GM19397 (cell line): ENCODE results near the gene MSL2.
"Not testable (repeated sequence)": the region's sequence is repeated elsewhere in the genome, so short reads cannot be mapped to it uniquely, and the experiment has no call there.

Experiments used
- ATAC-seq: cut with Tn5 transposase; IDR thresholded peaks from one replicate; pipeline ENCODE4 v1.9.1; 2021; ENCODE audit warnings: mild to moderate bottlenecking, moderate library complexity; ENCODE audit not compliant: unreplicated experiment

MSL2 gene

GRCh38 chr3:136192831-136193230, 3.3 kb downstream of the MSL2 start:
- ATAC-seq: no peak

DNA sequence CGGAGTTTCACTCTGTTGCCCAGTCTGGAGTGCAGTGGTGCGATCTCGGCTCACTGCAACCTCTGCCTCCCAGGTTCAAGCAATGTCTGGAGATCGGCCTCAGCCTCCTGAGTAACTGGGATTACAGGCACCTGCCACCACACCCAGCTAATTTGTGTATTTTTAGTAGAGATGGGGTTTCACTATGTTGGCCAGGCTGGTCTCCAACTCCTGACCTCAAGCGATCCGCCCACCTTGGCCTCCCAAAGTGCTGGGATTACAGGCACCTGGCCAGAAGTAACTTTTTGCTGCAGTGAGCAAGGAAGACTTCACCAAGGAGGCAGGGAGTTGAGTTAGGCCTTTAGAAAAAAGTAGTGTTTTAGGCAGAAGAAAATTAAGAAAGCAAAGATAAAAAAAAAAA, 3.9 kb downstream of the MSL2 start:
- not testable (repeated sequence) for ATAC-seq

GRCh38 chr3:136189859-136190617, 6.1 kb downstream of the MSL2 start:
- no peak for ATAC-seq

GRCh38 chr3:136189043-136189442, 7.1 kb downstream of the MSL2 start:
- ATAC-seq: no peak

GRCh38 chr3:136187868-136188267, 8.3 kb downstream of the MSL2 start:
- ATAC-seq: no peak

DNA sequence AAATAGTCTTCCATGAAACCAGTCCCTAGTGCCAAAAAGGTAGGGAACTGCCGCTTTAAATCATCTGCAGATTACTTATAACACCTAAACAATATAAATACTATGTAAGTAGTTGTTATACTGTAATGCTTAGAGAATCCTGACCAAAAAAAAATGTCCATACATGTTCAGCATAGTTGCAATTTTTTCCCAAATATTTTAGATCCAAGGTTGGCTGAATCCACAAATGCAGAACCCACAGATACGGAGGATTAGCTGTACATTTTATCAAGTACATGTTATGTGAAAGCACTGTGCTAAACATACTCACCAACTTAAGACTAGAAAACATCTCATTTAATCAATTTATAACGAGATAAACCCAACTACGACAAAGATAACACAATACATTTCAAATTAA, 9.3 kb downstream of the MSL2 start:
- ATAC-seq: no peak

- no peak for ATAC-seq
Measured at GRCh38 chr3:136186344-136186743, 9.8 kb downstream of the MSL2 start.

- ATAC-seq: no peak
Measured at GRCh38 chr3:136184703-136185102, 11.4 kb downstream of the MSL2 start.

GRCh38 chr3:136181741-136182140, 14.4 kb downstream of the MSL2 start:
- ATAC-seq: no peak

DNA sequence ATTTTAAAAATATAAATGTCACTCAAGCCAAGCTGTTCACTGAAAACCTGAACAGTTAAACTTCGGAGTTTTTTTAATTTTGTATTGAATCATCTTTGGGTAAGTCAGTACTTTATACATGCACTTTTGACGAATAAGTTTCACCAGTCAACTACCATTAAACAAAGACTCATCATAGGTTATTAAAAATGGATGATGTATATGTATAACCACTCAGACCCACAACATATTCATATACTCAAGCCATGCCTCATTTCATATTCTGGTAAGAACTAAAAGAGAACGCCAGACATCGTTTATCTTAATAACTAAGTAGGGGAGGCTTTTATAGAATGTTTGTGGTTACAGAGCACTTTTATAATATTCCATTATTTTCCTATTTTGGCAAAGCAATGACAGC, 18.3 kb downstream of the MSL2 start:
- ATAC-seq: no peak

GRCh38 chr3:136173939-136174490, 22.1 kb downstream of the MSL2 start:
- no peak for ATAC-seq

GRCh38 chr3:136171097-136171542, 25.0 kb downstream of the MSL2 start:
- ATAC-seq: no peak

- ATAC-seq: not testable (repeated sequence)
Measured at GRCh38 chr3:136168236-136168635, 27.9 kb downstream of the MSL2 start.

GRCh38 chr3:136166507-136166906, 29.6 kb downstream of the MSL2 start:
- no peak for ATAC-seq

DNA sequence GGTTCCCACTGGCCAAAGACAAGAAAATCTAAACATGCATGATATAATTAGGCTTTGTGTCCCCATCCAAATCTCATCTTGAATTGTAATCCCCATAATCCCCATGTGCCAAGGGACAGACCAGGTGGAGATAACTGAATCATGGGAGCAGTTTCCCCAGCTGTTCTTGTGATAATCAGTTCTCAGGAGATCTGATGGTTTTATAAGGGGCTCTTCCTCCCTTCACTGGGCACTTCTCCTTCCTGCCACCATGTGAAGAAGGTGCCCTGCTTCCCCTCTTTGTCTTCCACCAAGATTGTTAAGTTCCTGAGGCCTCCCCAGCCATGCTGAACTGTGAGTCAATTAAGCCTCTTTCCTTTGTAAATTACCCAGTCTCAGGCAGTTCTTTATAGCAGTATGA, 32.5 kb downstream of the MSL2 start:
- ATAC-seq: not testable (repeated sequence)

DNA sequence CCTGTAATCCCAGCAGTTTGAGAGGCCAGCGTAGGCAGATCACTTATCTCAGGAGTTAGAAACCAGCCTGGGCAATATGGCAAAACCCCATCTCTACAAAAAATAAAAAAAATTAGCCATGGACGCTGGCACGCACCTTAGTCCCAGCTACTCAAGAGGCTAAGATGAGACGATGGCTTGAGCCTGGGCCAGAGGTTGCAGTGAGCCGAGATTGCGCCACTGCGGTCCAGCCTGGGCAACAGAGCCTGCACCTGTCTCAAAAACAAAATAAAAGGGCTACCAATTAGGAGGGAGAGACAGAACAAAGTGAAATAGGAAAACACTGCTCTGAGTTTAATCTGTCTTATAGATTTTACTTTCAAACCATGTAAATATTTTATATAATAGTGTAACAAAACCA, 33.8 kb downstream of the MSL2 start:
- ATAC-seq: no peak

GRCh38 chr3:136161516-136161915, 34.6 kb downstream of the MSL2 start:
- ATAC-seq: no peak

DNA sequence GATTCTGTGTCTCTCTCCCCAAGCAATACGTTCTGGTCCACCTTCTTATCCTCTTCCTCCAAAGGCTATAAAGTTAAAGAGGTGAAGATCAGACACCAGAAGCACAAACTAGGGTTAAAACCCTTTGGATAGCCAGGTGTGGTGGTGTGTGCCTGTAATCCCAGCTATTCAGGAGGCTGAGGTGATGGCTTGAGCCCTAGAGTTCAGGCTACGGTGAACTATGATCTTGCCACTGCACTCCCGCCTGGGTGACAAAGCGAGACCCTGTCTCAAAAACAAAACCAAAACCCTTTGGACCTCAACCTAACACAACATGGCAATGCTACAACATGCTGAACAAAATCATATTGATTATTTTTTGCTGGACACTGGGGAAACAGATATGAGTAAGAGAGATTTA, 43.2 kb downstream of the MSL2 start:
- no peak for ATAC-seq

DNA sequence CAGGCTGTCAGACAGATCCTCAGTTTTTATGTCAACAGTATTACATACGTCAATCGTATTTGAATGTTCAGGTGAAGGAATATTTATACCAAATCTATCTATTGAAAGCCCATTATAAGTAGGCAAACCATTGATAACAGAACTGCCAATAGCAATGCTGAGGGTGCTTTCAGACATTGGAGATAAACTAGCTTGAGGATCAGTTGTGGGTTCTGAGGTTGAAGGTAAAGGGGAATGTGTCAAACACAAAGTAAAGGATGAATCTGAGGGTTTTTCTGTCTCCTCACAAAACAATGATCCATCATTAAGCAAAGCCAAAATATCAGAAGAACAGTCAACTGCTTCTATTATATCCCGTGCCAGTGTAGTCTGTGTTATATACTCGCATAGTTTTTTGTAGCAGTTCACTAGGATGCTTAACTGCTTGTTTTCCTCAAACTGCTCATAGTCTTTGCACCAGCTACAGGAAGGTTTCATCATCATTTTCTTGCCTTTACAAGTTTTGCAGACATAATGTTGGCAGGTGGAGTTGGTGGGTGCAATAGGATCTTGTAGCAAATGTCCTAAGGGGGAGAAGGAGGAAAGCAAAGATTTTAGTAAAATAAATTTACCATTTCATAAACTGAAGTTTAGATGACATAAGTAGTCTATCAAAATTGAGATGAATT, 43.8 kb downstream of the MSL2 start:
- ATAC-seq: no peak

DNA sequence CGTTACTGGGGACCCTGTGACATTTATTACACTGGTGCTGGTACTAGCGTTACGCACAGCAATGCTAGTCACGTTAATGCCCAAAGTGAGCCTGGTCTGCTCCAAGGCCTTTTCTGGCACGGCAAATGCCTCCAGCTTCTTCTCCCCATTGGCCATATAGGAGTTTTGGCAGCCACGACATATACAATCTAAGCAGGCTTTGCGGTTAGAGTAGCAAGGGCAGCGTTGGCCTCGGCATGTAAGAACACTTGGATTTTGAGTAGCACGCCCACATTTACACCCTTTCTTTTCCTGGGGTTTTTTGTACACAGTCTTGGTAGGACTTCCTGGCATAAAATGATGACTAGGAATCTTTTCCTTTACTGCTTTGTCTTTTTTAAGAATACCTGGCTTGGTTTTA, 44.9 kb downstream of the MSL2 start:
- ATAC-seq: no peak

DNA sequence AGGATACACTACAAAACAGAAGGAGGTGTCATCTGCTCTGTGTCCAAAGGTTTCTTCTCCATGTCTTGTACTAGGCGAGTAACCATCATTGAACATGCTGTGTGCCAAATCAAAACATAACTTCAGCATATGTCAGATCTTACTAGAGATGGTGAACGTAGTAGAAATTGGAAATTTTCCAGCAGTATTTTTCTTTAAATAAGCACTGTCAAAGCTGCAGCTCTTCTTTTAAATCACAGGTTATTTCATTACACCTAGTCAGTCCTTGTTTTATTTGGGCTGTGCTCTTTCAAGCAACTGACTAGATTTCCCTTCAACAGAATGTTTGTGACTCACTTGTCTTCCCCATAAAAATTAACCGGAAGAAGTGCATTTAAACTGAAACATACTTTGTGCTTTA, 46.5 kb downstream of the MSL2 start:
- ATAC-seq: no peak
